ENCODE results near the gene BTBD6. TPM values are rescaled to one million over a fixed set of nuclear protein-coding genes. Genes with fewer than 3 reads are reported as not detected.

The BTBD6 gene
- total and polyA plus RNA-seq, 2 of the 8 experiments (the other 6 are each of a cell fraction or from before 2014, with no cell fraction given) = 10.1 to 10.2 TPM

DNA sequence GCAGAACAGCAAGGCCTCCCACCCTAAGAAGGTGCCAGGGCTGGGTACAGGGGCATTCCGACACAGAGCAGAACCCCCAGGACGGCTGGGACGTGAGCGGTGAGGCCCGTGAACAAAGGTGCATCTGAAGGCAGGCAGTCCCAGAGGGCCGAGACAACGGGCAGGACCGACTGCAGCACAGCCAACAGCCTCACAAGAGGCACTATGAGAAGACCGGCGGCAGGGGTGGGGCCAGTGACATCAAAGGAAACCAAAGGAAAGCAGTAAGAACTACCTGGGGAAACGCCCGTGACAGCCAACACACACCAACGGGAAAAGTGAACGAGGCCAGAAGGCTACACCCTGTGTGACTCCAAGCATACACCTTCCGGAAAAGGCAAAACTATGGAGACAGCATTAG, 9.1 kb downstream of the BTBD6 start:
- Histone ChIP-seq H3K4me2 (ENCODE audit: insufficient read depth in 1 of 2, low read depth in 2 of 2, low read length in 2 of 2) (no peak overlapping the region), H4K8ac (ENCODE audit: extremely low read depth, insufficient read depth, low read length) (no peak overlapping the region), H3K4ac (replicated peaks; ENCODE audit: insufficient read length, low read depth, low read length) (no peak overlapping the region), H4K5ac (ENCODE audit: insufficient read length, low read depth, low read length) (no peak overlapping the region), H2BK120ac (replicated peaks; ENCODE audit: low read depth, low read length) (no peak overlapping the region), H3K4me1 (replicated peaks in 1 of 4; ENCODE audit: control insufficient read depth in 3 of 4, insufficient read depth in 4 of 4, low read length in 3 of 4) (no peaks in the 10 kb centered on the region; a peak in 1 of 7 replicates), H3K27me3 (replicated peaks in 1 of 4; ENCODE audit: control insufficient read depth in 3 of 4, extremely low read depth in 1 of 4, insufficient read depth in 3 of 4, low read length in 3 of 4) (no peaks in the 10 kb centered on the region), H2BK5ac (ENCODE audit: low read depth, low read length) (no peak overlapping the region), H3K18ac (ENCODE audit: extremely low read depth, low read length) (no peak overlapping the region), H3K23ac (ENCODE audit: insufficient read length) (no peak overlapping the region), H2AFZ (ENCODE audit: low read length) (no peak overlapping the region), H2BK20ac (ENCODE audit: low read length) (no peak overlapping the region), H3K56ac (replicated peaks; ENCODE audit: insufficient read length, low read depth, low read length) (no peak overlapping the region), H3K4me3 (ENCODE audit: extremely low read depth in 1 of 4, insufficient read depth in 2 of 4, low read depth in 3 of 4, low read length in 4 of 4) (no peak overlapping the region), H3K9ac (replicated peaks in 1 of 4; ENCODE audit: extremely low read depth in 1 of 4, low read depth in 3 of 4, low read length in 3 of 4) (no peak overlapping the region), H4K20me1 (replicated peaks in 1 of 2; ENCODE audit: control insufficient read depth in 1 of 2, insufficient read depth in 2 of 2, low read length in 2 of 2) (peaks cover 2 to 6% of the 10 kb centered on the region in 2 experiments), H3K79me1 (ENCODE audit: low read depth, low read length) (peaks cover 1% of the 10 kb centered on the region), H3K23me2 (ENCODE audit: low read depth, low read length) (no peaks in the 10 kb centered on the region), H2BK12ac (ENCODE audit: low read depth, low read length) (no peak overlapping the region), H3K14ac (ENCODE audit: insufficient read length) (no peak overlapping the region), H2BK15ac (ENCODE audit: low read length) (no peak overlapping the region), H2AK5ac (ENCODE audit: low read depth, low read length) (no peak overlapping the region), H3K36me3 (ENCODE audit: control insufficient read depth in 2 of 4, insufficient read depth in 4 of 4, low read length in 3 of 4) (no peaks in the 10 kb centered on the region), H3K9me3 (ENCODE audit: insufficient read depth in 2 of 2, low read depth in 1 of 2, low read length in 1 of 2) (no peaks in the 10 kb centered on the region), H3K79me2 (ENCODE audit: control insufficient read depth in 1 of 2, insufficient read depth in 2 of 2, low read length in 2 of 2) (no peaks in the 10 kb centered on the region), H3K27ac (ENCODE audit: low read depth, low read length) (no peak overlapping the region), H4K91ac (replicated peaks; ENCODE audit: insufficient read length, low read length) (no peak overlapping the region)
- DNase-seq (ENCODE audit: low read depth in 1 of 2, low spot score in 2 of 2) = no peak
- ChIA-PET POLR2A (ENCODE audit: partially characterized antibody) (no interaction called here), CTCF (ENCODE audit: partially characterized antibody) (no interaction called here)
- TF ChIP-seq FOSL1 (IDR thresholded peaks at IDR 0.05; ENCODE audit: insufficient read depth, low read depth, low read length) (no peak), TEAD4 (IDR thresholded peaks at IDR 0.05; ENCODE audit: low read depth, low read length) (no peak), HDAC6 (IDR thresholded peaks at IDR 0.05; ENCODE audit: low read depth, low read length) (no peak)
- TF ChIP-seq, protein P1, sequence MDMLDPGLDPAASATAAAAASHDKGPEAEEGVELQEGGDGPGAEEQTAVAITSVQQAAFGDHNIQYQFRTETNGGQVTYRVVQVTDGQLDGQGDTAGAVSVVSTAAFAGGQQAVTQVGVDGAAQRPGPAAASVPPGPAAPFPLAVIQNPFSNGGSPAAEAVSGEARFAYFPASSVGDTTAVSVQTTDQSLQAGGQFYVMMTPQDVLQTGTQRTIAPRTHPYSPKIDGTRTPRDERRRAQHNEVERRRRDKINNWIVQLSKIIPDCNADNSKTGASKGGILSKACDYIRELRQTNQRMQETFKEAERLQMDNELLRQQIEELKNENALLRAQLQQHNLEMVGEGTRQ (IDR thresholded peaks at IDR 0.05; ENCODE audit: low read length) = no peak
- TF ChIP-seq, protein P2, sequence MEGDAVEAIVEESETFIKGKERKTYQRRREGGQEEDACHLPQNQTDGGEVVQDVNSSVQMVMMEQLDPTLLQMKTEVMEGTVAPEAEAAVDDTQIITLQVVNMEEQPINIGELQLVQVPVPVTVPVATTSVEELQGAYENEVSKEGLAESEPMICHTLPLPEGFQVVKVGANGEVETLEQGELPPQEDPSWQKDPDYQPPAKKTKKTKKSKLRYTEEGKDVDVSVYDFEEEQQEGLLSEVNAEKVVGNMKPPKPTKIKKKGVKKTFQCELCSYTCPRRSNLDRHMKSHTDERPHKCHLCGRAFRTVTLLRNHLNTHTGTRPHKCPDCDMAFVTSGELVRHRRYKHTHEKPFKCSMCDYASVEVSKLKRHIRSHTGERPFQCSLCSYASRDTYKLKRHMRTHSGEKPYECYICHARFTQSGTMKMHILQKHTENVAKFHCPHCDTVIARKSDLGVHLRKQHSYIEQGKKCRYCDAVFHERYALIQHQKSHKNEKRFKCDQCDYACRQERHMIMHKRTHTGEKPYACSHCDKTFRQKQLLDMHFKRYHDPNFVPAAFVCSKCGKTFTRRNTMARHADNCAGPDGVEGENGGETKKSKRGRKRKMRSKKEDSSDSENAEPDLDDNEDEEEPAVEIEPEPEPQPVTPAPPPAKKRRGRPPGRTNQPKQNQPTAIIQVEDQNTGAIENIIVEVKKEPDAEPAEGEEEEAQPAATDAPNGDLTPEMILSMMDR (IDR thresholded peaks at IDR 0.05; ENCODE audit: control extremely low read depth in 1 of 3, insufficient read depth in 1 of 3, low read depth in 1 of 3, low read length in 3 of 3) = no peak
- FAIRE-seq = no peak
- 95% methylated on average over 15 of the region's 15 CpGs; no CpG with 5 or more reads in 1 of the 2 experiments for WGBS, 2 experiments (ENCODE audit: extremely low coverage in 1 of 2, insufficient coverage in 1 of 2, insufficient read length in 1 of 2, insufficient replicate concordance in 2 of 2, low coverage in 1 of 2, low lambda C conversion rate in 2 of 2, missing lambda C conversion rate in 1 of 2)

Data from H1 (cell line).